Natural killer cell (primary cell): Measurements from ENCODE around the gene TCFL5. TPM values are rescaled to one million over a fixed set of nuclear protein-coding genes. Genes with fewer than 3 reads are reported as not detected.

ENCODE experiments used
- ATAC-seq, 3 donors: fragments of 150-1000 bp in 2 of 3; fragments of 200-7000 bp in 1 of 3; cut with Tn5 transposase; 1 replicate in 1 of 3; 2 replicates in 2 of 3; pipeline ENCODE4 v1.10.0; 2021; ENCODE audit warnings: mild to moderate bottlenecking in 2 of 3, moderate library complexity in 2 of 3
- DNase-seq, 2 donors: peaks; one replicate each; pipeline versions ENCODE4 v3.0.0 to v3.0.0-alpha.2; 2013 to 2021; ENCODE audit warnings: mixed read lengths in 1 of 2
- H3K27ac ChIP-seq: one replicate; pipeline ENCODE4 v1.5.1; 2013; ENCODE audit warnings: mild to moderate bottlenecking, low read length
- H3K27me3 ChIP-seq: one replicate; pipeline ENCODE4 v1.6.1; 2013; ENCODE audit warnings: low read length; ENCODE audit not compliant: control insufficient read depth, insufficient read depth
- H3K36me3 ChIP-seq: one replicate; pipeline ENCODE4 v1.6.1; 2013; ENCODE audit warnings: low read length; ENCODE audit not compliant: control insufficient read depth, insufficient read depth
- H3K4me1 ChIP-seq: one replicate; pipeline ENCODE4 v1.6.1; 2013; ENCODE audit warnings: low read length; ENCODE audit not compliant: control insufficient read depth, insufficient read depth
- H3K4me3 ChIP-seq: one replicate; pipeline ENCODE4 v1.5.1; 2013; ENCODE audit warnings: low read length
- H3K9me3 ChIP-seq: one replicate; pipeline ENCODE4 v1.6.1; 2013; ENCODE audit warnings: low read length; ENCODE audit not compliant: control insufficient read depth, insufficient read depth
- H3K27ac Mint-ChIP-seq, 2 donors: one replicate each; pipeline ENCODE4 v1.8.0; 2022; ENCODE audit warnings: mild to moderate bottlenecking in 2 of 2, mixed read lengths in 2 of 2, moderate library complexity in 1 of 2
- H3K27me3 Mint-ChIP-seq, 2 donors: one replicate each; pipeline ENCODE4 v1.8.0; 2022; ENCODE audit warnings: low read depth in 2 of 2, mixed read lengths in 2 of 2
- H3K36me3 Mint-ChIP-seq: one replicate; pipeline ENCODE4 v1.8.0; 2022; ENCODE audit warnings: mixed read lengths
- H3K4me1 Mint-ChIP-seq, 2 donors: one replicate each; pipeline ENCODE4 v1.8.0; 2022; ENCODE audit warnings: mixed read lengths in 2 of 2
- H3K4me3 Mint-ChIP-seq: one replicate; pipeline ENCODE4 v1.8.0; 2022; ENCODE audit warnings: mild to moderate bottlenecking, moderate library complexity, mixed read lengths
- H3K9me3 Mint-ChIP-seq, 2 donors: one replicate each; pipeline ENCODE4 v1.8.0; 2022; ENCODE audit warnings: mixed read lengths in 2 of 2
- WGBS: methylation state at CpG from one replicate; pipeline ENCODE4 v1.1.7; 2013; ENCODE audit warnings: missing lambda C conversion rate; ENCODE audit not compliant: insufficient coverage; 5-methylcytosine and 5-hydroxymethylcytosine counted together
- intact Hi-C: fragments of 100-400 bp; cut with micrococcal nuclease; formaldehyde crosslinking; loops from one replicate; pipeline ENCODE4 v1.14.2; 2022
- total RNA-seq, 4 donors: library from RNA; stranded (reverse); fragments of 120-200 nt in 1 of 4; gene quantifications; one replicate each; pipeline versions ENCODE4 v1.2.3 to v1.2.4, GENCODE V29; 2013 to 2022
- TF ChIP-seq, protein P1 (sequence below): fragments of 200-600 bp; IDR thresholded peaks from one replicate; pipeline ENCODE4 v1.8.0; 2022; ENCODE audit warnings: antibody characterized with exemption

Gene TCFL5
- total RNA-seq, 3 donors from 2014 or later (not counting 1 experiment from before 2014, with no cell fraction given): 5.1 to 8.0 (median 6.4) TPM

GRCh38 chr20:62899633-62900051 is 38.0 kb upstream of the TCFL5 start:
- intact Hi-C loops: loop anchor here (1.0 to 2.0 kb wide), 3 partner anchors 27 to 110 kb away; partner anchors contain the start of gene DIDO1
- peaks cover 25 to 28% of the 10 kb centered on the region in 2 donors for H3K4me1 Mint-ChIP-seq
- H3K27me3 ChIP-seq: no peaks in the 10 kb centered on the region
- no peaks in the 10 kb centered on the region for H3K9me3 Mint-ChIP-seq
- H3K27ac ChIP-seq: no peak overlapping the region
- H3K4me1 ChIP-seq: peaks cover 13% of the 10 kb centered on the region
- 19% methylated on average over 6 of the region's 6 CpGs for WGBS
- H3K4me3 Mint-ChIP-seq: no peak overlapping the region
- no peaks in the 10 kb centered on the region for H3K9me3 ChIP-seq
- H3K27me3 Mint-ChIP-seq: no peaks in the 10 kb centered on the region
- peaks cover 7% of the 10 kb centered on the region for H3K36me3 Mint-ChIP-seq
- TF ChIP-seq, protein P1, sequence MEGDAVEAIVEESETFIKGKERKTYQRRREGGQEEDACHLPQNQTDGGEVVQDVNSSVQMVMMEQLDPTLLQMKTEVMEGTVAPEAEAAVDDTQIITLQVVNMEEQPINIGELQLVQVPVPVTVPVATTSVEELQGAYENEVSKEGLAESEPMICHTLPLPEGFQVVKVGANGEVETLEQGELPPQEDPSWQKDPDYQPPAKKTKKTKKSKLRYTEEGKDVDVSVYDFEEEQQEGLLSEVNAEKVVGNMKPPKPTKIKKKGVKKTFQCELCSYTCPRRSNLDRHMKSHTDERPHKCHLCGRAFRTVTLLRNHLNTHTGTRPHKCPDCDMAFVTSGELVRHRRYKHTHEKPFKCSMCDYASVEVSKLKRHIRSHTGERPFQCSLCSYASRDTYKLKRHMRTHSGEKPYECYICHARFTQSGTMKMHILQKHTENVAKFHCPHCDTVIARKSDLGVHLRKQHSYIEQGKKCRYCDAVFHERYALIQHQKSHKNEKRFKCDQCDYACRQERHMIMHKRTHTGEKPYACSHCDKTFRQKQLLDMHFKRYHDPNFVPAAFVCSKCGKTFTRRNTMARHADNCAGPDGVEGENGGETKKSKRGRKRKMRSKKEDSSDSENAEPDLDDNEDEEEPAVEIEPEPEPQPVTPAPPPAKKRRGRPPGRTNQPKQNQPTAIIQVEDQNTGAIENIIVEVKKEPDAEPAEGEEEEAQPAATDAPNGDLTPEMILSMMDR: no peak
- DNase-seq (peak in 1 of 2 donors; percentile 39), ATAC-seq (peak in 1 of 3 donors; percentile 1)
- peak overlapping the region; percentile 57 to 77 for H3K27ac Mint-ChIP-seq
- H3K4me3 ChIP-seq: no peak overlapping the region
- H3K36me3 ChIP-seq: peaks cover 41% of the 10 kb centered on the region

GRCh38 chr20:62898970-62899632 is 37.5 kb upstream of the TCFL5 start:
- Mint-ChIP-seq H3K4me3 (no peak overlapping the region), H3K27me3 (no peaks in the 10 kb centered on the region), H3K4me1 (peaks cover 25 to 28% of the 10 kb centered on the region in 2 donors), H3K27ac (peak overlapping the region in 1 of 2 donors; percentile 77), H3K9me3 (no peaks in the 10 kb centered on the region), H3K36me3 (peaks cover 7% of the 10 kb centered on the region)
- Histone ChIP-seq H3K4me1 (peaks cover 13% of the 10 kb centered on the region), H3K27me3 (no peaks in the 10 kb centered on the region), H3K9me3 (no peaks in the 10 kb centered on the region), H3K4me3 (no peak overlapping the region), H3K36me3 (peaks cover 44% of the 10 kb centered on the region), H3K27ac (no peak overlapping the region)
- ATAC-seq (no peak), DNase-seq (peak in 1 of 2 donors; percentile 40)
- intact Hi-C loops: no loop called here
- TF ChIP-seq, protein P1: no peak
- 42% methylated on average over 16 of the region's 16 CpGs for WGBS

GRCh38 chr20:62898093-62898964 is 36.7 kb upstream of the TCFL5 start:
- H3K4me1 Mint-ChIP-seq: peaks cover 25 to 28% of the 10 kb centered on the region in 2 donors
- no peak for DNase-seq
- no peak overlapping the region for H3K4me3 ChIP-seq
- H3K36me3 Mint-ChIP-seq: peaks cover 7% of the 10 kb centered on the region
- no peak overlapping the region for H3K4me3 Mint-ChIP-seq
- H3K36me3 ChIP-seq: peaks cover 44% of the 10 kb centered on the region
- no peaks in the 10 kb centered on the region for H3K27me3 ChIP-seq
- peak overlapping the region; percentile 34 to 77 for H3K27ac Mint-ChIP-seq
- TF ChIP-seq, protein P1: no peak
- ATAC-seq: no peak
- WGBS: 89% methylated on average over 16 of the region's 16 CpGs
- intact Hi-C loops: no loop called here
- H3K4me1 ChIP-seq: peaks cover 13% of the 10 kb centered on the region
- no peaks in the 10 kb centered on the region for H3K27me3 Mint-ChIP-seq
- no peaks in the 10 kb centered on the region for H3K9me3 ChIP-seq
- H3K27ac ChIP-seq: no peak overlapping the region
- no peaks in the 10 kb centered on the region for H3K9me3 Mint-ChIP-seq
